H1 (cell line): Measurements from ENCODE around the gene RB1. TPM values are rescaled to one million over a fixed set of nuclear protein-coding genes. Genes with fewer than 3 reads are reported as not detected.

Source experiments
- CTCF ChIA-PET: fragments of 300-600 bp; sonication (Branson Sonifier 250); formaldehyde crosslinking; loops from one replicate; lab custom pipeline; 2021; ENCODE audit not compliant: partially characterized antibody; lab: Charles Lee
- POLR2A ChIA-PET: fragments of 300-600 bp; sonication (Branson Sonifier 250); formaldehyde crosslinking; loops from one replicate; lab custom pipeline; 2021; ENCODE audit warnings: inconsistent platforms; ENCODE audit not compliant: partially characterized antibody; lab: Charles Lee
- DNase-seq, 2 experiments: peaks; one replicate each; pipeline versions ENCODE4 v3.0.0 to v3.0.0-alpha.2; 2010 to 2022; ENCODE audit warnings: low spot score in 2 of 2, low read depth in 1 of 2, mixed read lengths in 1 of 2
- FAIRE-seq: peaks from 2 replicates; lab custom pipeline; 2011; peaks lifted over from hg19 to GRCh38; lab: Jason Lieb, UNC
- H2AFZ ChIP-seq: 2 replicates; pipeline ENCODE4 v1.8.1; 2012; ENCODE audit warnings: low read length, inconsistent platforms
- H2AK5ac ChIP-seq: 2 replicates; pipeline ENCODE4 v1.6.1; 2013; ENCODE audit warnings: low read depth, low read length
- H2BK120ac ChIP-seq: replicated peaks from 2 replicates; pipeline ENCODE3; 2013; ENCODE audit warnings: low read depth, low read length, inconsistent platforms
- H2BK12ac ChIP-seq: 2 replicates; pipeline ENCODE4 v1.6.1; 2013; ENCODE audit warnings: low read depth, low read length
- H2BK15ac ChIP-seq: 2 replicates; pipeline ENCODE4 v1.6.1; 2013; ENCODE audit warnings: low read length
- H2BK20ac ChIP-seq: 2 replicates; pipeline ENCODE4 v1.6.1; 2013; ENCODE audit warnings: low read length
- H2BK5ac ChIP-seq: 2 replicates; pipeline ENCODE4 v1.6.1; 2013; ENCODE audit warnings: low read depth, low read length
- H3K14ac ChIP-seq: 2 replicates; pipeline ENCODE4 v1.6.1; 2013; ENCODE audit warnings: inconsistent platforms; ENCODE audit not compliant: insufficient read length
- H3K18ac ChIP-seq: 2 replicates; pipeline ENCODE4 v1.6.1; 2013; ENCODE audit warnings: low read length; ENCODE audit errors: extremely low read depth
- H3K23ac ChIP-seq: 2 replicates; pipeline ENCODE4 v1.6.1; 2013; ENCODE audit warnings: inconsistent platforms; ENCODE audit not compliant: insufficient read length
- H3K23me2 ChIP-seq: 2 replicates; pipeline ENCODE4 v1.6.1; 2013; ENCODE audit warnings: low read depth, low read length
- H3K27ac ChIP-seq: 2 replicates; pipeline ENCODE4 v1.6.1; 2011; ENCODE audit warnings: low read depth, low read length, inconsistent platforms
- H3K27me3 ChIP-seq, 4 experiments: replicated peaks in 1 of 4; 1 replicate in 1 of 4; 2 replicates in 3 of 4; pipeline versions ENCODE4 v1.6.1 to v1.8.1; 2011 to 2013; ENCODE audit warnings: low read length in 3 of 4, mild to moderate bottlenecking in 3 of 4, inconsistent platforms in 2 of 4, mixed read lengths in 2 of 4, moderate library complexity in 1 of 4; ENCODE audit not compliant: control insufficient read depth in 3 of 4, insufficient read depth in 3 of 4; ENCODE audit errors: extremely low read depth in 1 of 4
- H3K36me3 ChIP-seq, 4 experiments: 2 replicates each; pipeline versions ENCODE4 v1.6.1 to v1.8.1; 2011 to 2013; ENCODE audit warnings: mild to moderate bottlenecking in 4 of 4, low read length in 3 of 4, moderate library complexity in 2 of 4, control low read depth in 1 of 4, inconsistent platforms in 1 of 4; ENCODE audit not compliant: insufficient read depth in 4 of 4, control insufficient read depth in 2 of 4
- H3K4ac ChIP-seq: replicated peaks from 2 replicates; pipeline ENCODE3; 2013; ENCODE audit warnings: low read length, low read depth, mixed read lengths, inconsistent platforms; ENCODE audit not compliant: insufficient read length
- H3K4me1 ChIP-seq, 4 experiments: replicated peaks in 1 of 4; 1 replicate in 1 of 4; 2 replicates in 3 of 4; pipeline versions ENCODE4 v1.6.1 to v1.8.1; 2011 to 2013; ENCODE audit warnings: low read length in 3 of 4, inconsistent platforms in 2 of 4, mixed read lengths in 1 of 4; ENCODE audit not compliant: insufficient read depth in 4 of 4, control insufficient read depth in 3 of 4
- H3K4me2 ChIP-seq, 2 experiments: 2 replicates each; pipeline versions ENCODE4 v1.6.1 to v1.8.1; 2011 to 2013; ENCODE audit warnings: low read depth in 2 of 2, low read length in 2 of 2, control low read depth in 1 of 2, inconsistent platforms in 1 of 2, mild to moderate bottlenecking in 1 of 2; ENCODE audit not compliant: insufficient read depth in 1 of 2
- H3K4me3 ChIP-seq, 4 experiments: fragments of 200-600, 300-600 bp in 1 of 4; sonication (generic), shearing (Covaris generic), sonication (Bioruptor Twin) in 1 of 4; 2 replicates each; pipeline versions ENCODE4 v1.5.1 to v1.8.1; 2011 to 2016; ENCODE audit warnings: low read length in 4 of 4, low read depth in 3 of 4, control low read depth in 2 of 4, inconsistent platforms in 2 of 4, mild to moderate bottlenecking in 2 of 4, mixed read lengths in 1 of 4, moderate library complexity in 1 of 4; ENCODE audit not compliant: insufficient read depth in 2 of 4; ENCODE audit errors: extremely low read depth in 1 of 4
- H3K56ac ChIP-seq: replicated peaks from 2 replicates; pipeline ENCODE3; 2013; ENCODE audit warnings: low read depth, mild to moderate bottlenecking, mixed read lengths, low read length, inconsistent platforms; ENCODE audit not compliant: insufficient read length
- H3K79me1 ChIP-seq: 2 replicates; pipeline ENCODE4 v1.6.1; 2013; ENCODE audit warnings: low read depth, low read length, control low read depth
- H3K79me2 ChIP-seq, 2 experiments: 2 replicates each; pipeline versions ENCODE4 v1.6.1 to v1.8.1; 2012 to 2013; ENCODE audit warnings: low read length in 2 of 2, mild to moderate bottlenecking in 2 of 2, inconsistent platforms in 1 of 2; ENCODE audit not compliant: insufficient read depth in 2 of 2, control insufficient read depth in 1 of 2
- H3K9ac ChIP-seq, 4 experiments: replicated peaks in 1 of 4; 1 replicate in 1 of 4; 2 replicates in 3 of 4; pipeline versions ENCODE4 v1.6.1 to v1.8.1; 2011 to 2013; ENCODE audit warnings: low read depth in 3 of 4, low read length in 3 of 4, control low read depth in 2 of 4, mild to moderate bottlenecking in 2 of 4, moderate library complexity in 2 of 4, inconsistent platforms in 1 of 4; ENCODE audit errors: extremely low read depth in 1 of 4
- H3K9me3 ChIP-seq, 2 experiments: 2 replicates each; pipeline versions ENCODE4 v1.6.1 to v1.8.1; 2012 to 2013; ENCODE audit warnings: mild to moderate bottlenecking in 2 of 2, moderate library complexity in 2 of 2, control low read depth in 1 of 2, inconsistent platforms in 1 of 2, low read depth in 1 of 2, low read length in 1 of 2, mixed read lengths in 1 of 2; ENCODE audit not compliant: insufficient read depth in 2 of 2
- H4K20me1 ChIP-seq, 2 experiments: replicated peaks in 1 of 2; 2 replicates each; pipeline versions ENCODE3 to v1.8.1; 2011 to 2013; ENCODE audit warnings: inconsistent platforms in 2 of 2, low read length in 2 of 2, mild to moderate bottlenecking in 1 of 2; ENCODE audit not compliant: insufficient read depth in 2 of 2, control insufficient read depth in 1 of 2
- H4K5ac ChIP-seq: 2 replicates; pipeline ENCODE4 v1.6.1; 2013; ENCODE audit warnings: low read length, low read depth, mixed read lengths, inconsistent platforms; ENCODE audit not compliant: insufficient read length
- H4K8ac ChIP-seq: 2 replicates; pipeline ENCODE4 v1.8.0; 2013; ENCODE audit warnings: mild to moderate bottlenecking, moderate library complexity, low read length, inconsistent platforms; ENCODE audit not compliant: insufficient read depth; ENCODE audit errors: extremely low read depth
- H4K91ac ChIP-seq: replicated peaks from 2 replicates; pipeline ENCODE3; 2013; ENCODE audit warnings: low read length, mixed read lengths, inconsistent platforms; ENCODE audit not compliant: insufficient read length
- GABPA ChIP-seq: IDR thresholded peaks from 2 replicates; pipeline ENCODE4 v1.6.1; 2011; ENCODE audit warnings: mild to moderate bottlenecking, low read length, moderate library complexity, borderline replicate concordance; ENCODE audit not compliant: insufficient read depth
- HDAC6 ChIP-seq: IDR thresholded peaks from one replicate; pipeline ENCODE4 v1.7.1; 2012; ENCODE audit warnings: low read depth, mild to moderate bottlenecking, inconsistent platforms, low read length, moderate library complexity
- SIX5 ChIP-seq: IDR thresholded peaks from 2 replicates; pipeline ENCODE4 v1.6.1; 2011; ENCODE audit warnings: mild to moderate bottlenecking, low read depth, low read length
- WGBS, 2 experiments: shearing (Covaris generic) in 1 of 2; methylation state at CpG; one replicate each; pipeline versions ENCODE4 v1.1.6 to v1.1.7; 2013 to 2015; ENCODE audit warnings: low lambda C conversion rate in 2 of 2, mixed read lengths in 2 of 2, inconsistent platforms in 1 of 2, low coverage in 1 of 2, missing lambda C conversion rate in 1 of 2; ENCODE audit not compliant: insufficient replicate concordance in 2 of 2, insufficient coverage in 1 of 2, insufficient read length in 1 of 2; ENCODE audit errors: extremely low coverage in 1 of 2, missing lambda C conversion rate in 1 of 2; 5-methylcytosine and 5-hydroxymethylcytosine counted together
- polyA plus RNA-seq, 7 experiments: library from polyadenylated mRNA; depleted of rRNA in 3 of 7; stranded (reverse) in 5 of 7; unstranded in 2 of 7; fragments of >200 nt in 5 of 7; fragments of 200-250 nt in 2 of 7; gene quantifications; 1 replicate in 5 of 7; 2 replicates in 1 of 7; 4 replicates in 1 of 7; pipeline versions ENCODE4 v1.2.1 to v1.2.3, GENCODE V29; 2011 to 2013; ENCODE audit warnings: missing spikeins in 2 of 7, mixed read lengths in 2 of 7
- total RNA-seq: library from RNA; stranded (reverse); fragmentation: NEBNext Ultra II Directional; extraction: Animal tissue kit (Norgen Biotek cat#: 25700); gene quantifications from 2 replicates; pipeline ENCODE4 v1.2.1, GENCODE V29; 2021
- TF ChIP-seq, protein P1 (sequence below): IDR thresholded peaks from 2 replicates; pipeline ENCODE4 v1.6.1; 2012; ENCODE audit warnings: inconsistent platforms

RB1 gene
- total and polyA plus RNA-seq, 2 of the 8 experiments (the other 6 are each of a cell fraction or from before 2014, with no cell fraction given): 4.1 to 17.5 TPM

DNA sequence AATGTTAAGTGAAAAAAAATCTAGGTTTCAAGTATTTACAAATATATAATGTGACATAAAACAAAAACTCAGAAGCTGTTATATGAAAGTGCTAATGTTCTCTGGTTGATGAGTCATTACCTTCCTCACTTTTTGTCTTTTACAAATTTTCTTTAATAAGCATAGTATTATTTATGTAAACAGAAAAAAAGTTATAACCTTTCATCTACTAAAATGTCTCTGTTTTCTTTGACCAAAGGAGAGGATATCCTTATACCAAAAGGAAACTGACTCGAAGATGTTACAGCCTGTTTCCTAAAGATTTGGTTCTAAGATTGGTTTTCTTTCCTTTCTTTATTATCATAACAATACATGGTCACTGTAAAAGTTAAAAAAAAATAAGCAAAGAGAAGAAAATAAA, 191.3 kb downstream of the RB1 start:
- no peak overlapping the region for H4K91ac ChIP-seq
- DNase-seq (no peak), FAIRE-seq (no peak)
- H4K8ac ChIP-seq: no peak overlapping the region
- no peak overlapping the region for H3K27ac ChIP-seq
- H3K79me1 ChIP-seq: no peaks in the 10 kb centered on the region
- H2BK20ac ChIP-seq: no peak overlapping the region
- no peaks in the 10 kb centered on the region for H3K27me3 ChIP-seq
- H3K79me2 ChIP-seq: no peaks in the 10 kb centered on the region
- H3K4me1 ChIP-seq: peaks cover 0 to 12% (median 1%) of the 10 kb centered on the region in 4 experiments; a peak in 4 of 7 replicates
- no peak overlapping the region for H3K23ac ChIP-seq
- H3K4ac ChIP-seq: no peak overlapping the region
- no peak overlapping the region for H2BK12ac ChIP-seq
- H2BK120ac ChIP-seq: no peak overlapping the region
- H2AFZ ChIP-seq: no peak overlapping the region
- no peak overlapping the region for H3K4me3 ChIP-seq
- WGBS, 2 experiments: 89% methylated on average over 1 of the region's 1 CpG; no CpG with 5 or more reads in 1 of the 2 experiments
- no peak overlapping the region for H3K9ac ChIP-seq
- no peak overlapping the region for H3K56ac ChIP-seq
- no peak for TF ChIP-seq HDAC6
- TF ChIP-seq SIX5: no peak
- TF ChIP-seq, protein P1, sequence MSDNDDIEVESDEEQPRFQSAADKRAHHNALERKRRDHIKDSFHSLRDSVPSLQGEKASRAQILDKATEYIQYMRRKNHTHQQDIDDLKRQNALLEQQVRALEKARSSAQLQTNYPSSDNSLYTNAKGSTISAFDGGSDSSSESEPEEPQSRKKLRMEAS: no peak
- TF ChIP-seq GABPA: no peak
- peaks cover 2% of the 10 kb centered on the region; the same call in 1 of the 2 replicates for H3K23me2 ChIP-seq
- H3K9me3 ChIP-seq: no peaks in the 10 kb centered on the region
- no peak overlapping the region for H4K5ac ChIP-seq
- no peak overlapping the region for H3K14ac ChIP-seq
- H2BK5ac ChIP-seq: no peak overlapping the region
- H2BK15ac ChIP-seq: no peak overlapping the region
- no peak overlapping the region for H3K18ac ChIP-seq
- no peaks in the 10 kb centered on the region for H4K20me1 ChIP-seq
- ChIA-PET CTCF (interaction anchor here (2.3 kb wide), 1 partner anchor 10 kb away, joined by 11 read pairs; no protein-coding TSS in a partner anchor), POLR2A (no interaction called here)
- H3K4me2 ChIP-seq: no peak overlapping the region
- peaks cover 0 to 2% (median 0%) of the 10 kb centered on the region in 4 experiments; a peak in 1 of 8 replicates for H3K36me3 ChIP-seq
- H2AK5ac ChIP-seq: no peak overlapping the region
